Heart left ventricle (tissue), 16 donors: ENCODE data around the gene BIRC7. TPM values are rescaled to one million over a fixed set of nuclear protein-coding genes. Genes with fewer than 3 reads are reported as not detected.

Experiments
- ATAC-seq, 4 donors: fragments of 200-7000 bp; cut with Tn5 transposase; one replicate each; pipeline ENCODE4 v1.9.1; 2020 to 2022; ENCODE audit warnings: moderate library complexity in 4 of 4, mild to moderate bottlenecking in 3 of 4, moderate number of reproducible peaks in 1 of 4
- DNase-seq, 5 donors: peaks; one replicate each; pipeline ENCODE4 v3.0.0-alpha.2; 2020
- H3K27ac ChIP-seq, 12 donors: fragments of 200-600 bp; sonication (generic) in 4 of 12; one replicate each; pipeline versions ENCODE4 v1.5.0 to v1.8.0; 2016 to 2022; ENCODE audit warnings: mild to moderate bottlenecking in 2 of 12
- H3K27me3 ChIP-seq, 9 donors: fragments of 200-600 bp; sonication (generic) in 2 of 9; one replicate each; pipeline versions ENCODE4 v1.5.1 to v1.8.0; 2016 to 2022; ENCODE audit warnings: mild to moderate bottlenecking in 3 of 9
- H3K36me3 ChIP-seq, 9 donors: fragments of 200-600 bp; sonication (generic) in 2 of 9; one replicate each; pipeline versions ENCODE4 v1.5.0 to v1.8.0; 2018 to 2022; ENCODE audit warnings: mild to moderate bottlenecking in 2 of 9
- H3K4me1 ChIP-seq, 12 donors: fragments of 200-600 bp; sonication (generic) in 4 of 12; one replicate each; pipeline versions ENCODE4 v1.5.0 to v1.8.0; 2016 to 2022; ENCODE audit warnings: mild to moderate bottlenecking in 3 of 12
- H3K4me3 ChIP-seq, 12 donors: fragments of 200-600 bp; sonication (generic) in 4 of 12; one replicate each; pipeline versions ENCODE4 v1.5.0 to v1.8.0; 2017 to 2022; ENCODE audit warnings: mild to moderate bottlenecking in 9 of 12, moderate library complexity in 4 of 12
- H3K9me3 ChIP-seq, 12 donors: fragments of 200-600 bp; sonication (generic) in 4 of 12; one replicate each; pipeline versions ENCODE4 v1.5.0 to v1.8.0; 2016 to 2022; ENCODE audit warnings: mild to moderate bottlenecking in 1 of 12
- CTCF ChIP-seq, 12 donors: fragments of 200-600 bp; sonication (generic) in 4 of 12; IDR thresholded peaks; one replicate each; pipeline versions ENCODE4 v1.5.0 to v1.8.0; 2018 to 2022; ENCODE audit warnings: antibody characterized with exemption in 12 of 12, mild to moderate bottlenecking in 5 of 12
- POLR2A ChIP-seq, 2 donors: fragments of 450-650 bp; IDR thresholded peaks; one replicate each; pipeline ENCODE4 v1.6.1; 2017; ENCODE audit warnings: antibody characterized with exemption in 2 of 2, mild to moderate bottlenecking in 2 of 2, moderate library complexity in 2 of 2
- WGBS, 4 donors: extraction: QIAGEN DNeasy Blood & Tissue Kit in 2 of 4; methylation state at CpG; one replicate each; pipeline versions ENCODE4 v1.1.5 to v1.1.7; 2013 to 2018; 5-methylcytosine and 5-hydroxymethylcytosine counted together
- intact Hi-C, 10 donors: fragments of 100-400 bp; cut with DNase I; formaldehyde crosslinking; loops; one replicate each; pipeline versions ENCODE4 v1.11.1 to v1.14.2; 2022
- polyA plus RNA-seq, 2 donors: library from polyadenylated mRNA; stranded (reverse); fragments of 200-250 nt; gene quantifications; one replicate each; pipeline ENCODE4 v1.2.3, GENCODE V29; 2013
- total RNA-seq, 9 donors: library from RNA; depleted of rRNA in 2 of 9; stranded (reverse); fragments of >200 nt in 2 of 9; fragmentation: NEBNext Ultra II Directional in 3 of 9; extraction: Animal tissue kit (Norgen Biotek cat#: 25700) in 3 of 9; gene quantifications; one replicate each; pipeline versions ENCODE4 v1.1.0 to v1.2.4, GENCODE V29; 2016 to 2023
- donor health status: ischemic (EF 13 %, LVEDD 7.1; RV severe dilation, severe dysfunction).
- donor health status: healthy with polysubstance abuse.
- donor health status: DM: no; HTN: yes; CAD: no.
- donor health status: DM: no; HTN: no; CAD: no.
- donor health status: ischemic (EF 25% LVEDD 6.9; RV normal size, moderate dysfunction).
- donor health status: ischemic (EF 25% LVEDD 5.7; RV mildly dilated, moderate dysfunction).
- donor health status: healthy.
- donor health status: DM: yes; HTN: yes; CAD: no.
- donor health status: ischemic (EF 35%, LVEDD 5.7; RV mildly dilated, moderate dysfunction).
- donor health status: nonischemic (EF 11% LVEDD 7.7; RV severe dilation, severe dysfunction).
- donor health status: DM: yes; HTN: yes; CAD: no.
- donor health status: PGD.
- donor health status: ischemic (EF 29% LVEDD 5.4; RV normal size, mild dysfunction).
- donor health status: nonischemic (EF 23%, LVEDD 6.1; RV moderate dilation, normal function).

BIRC7 gene
- total and polyA plus RNA-seq, 11 donors = 0.20 to 5.6 (median 0.50) TPM; not detected in 5

DNA sequence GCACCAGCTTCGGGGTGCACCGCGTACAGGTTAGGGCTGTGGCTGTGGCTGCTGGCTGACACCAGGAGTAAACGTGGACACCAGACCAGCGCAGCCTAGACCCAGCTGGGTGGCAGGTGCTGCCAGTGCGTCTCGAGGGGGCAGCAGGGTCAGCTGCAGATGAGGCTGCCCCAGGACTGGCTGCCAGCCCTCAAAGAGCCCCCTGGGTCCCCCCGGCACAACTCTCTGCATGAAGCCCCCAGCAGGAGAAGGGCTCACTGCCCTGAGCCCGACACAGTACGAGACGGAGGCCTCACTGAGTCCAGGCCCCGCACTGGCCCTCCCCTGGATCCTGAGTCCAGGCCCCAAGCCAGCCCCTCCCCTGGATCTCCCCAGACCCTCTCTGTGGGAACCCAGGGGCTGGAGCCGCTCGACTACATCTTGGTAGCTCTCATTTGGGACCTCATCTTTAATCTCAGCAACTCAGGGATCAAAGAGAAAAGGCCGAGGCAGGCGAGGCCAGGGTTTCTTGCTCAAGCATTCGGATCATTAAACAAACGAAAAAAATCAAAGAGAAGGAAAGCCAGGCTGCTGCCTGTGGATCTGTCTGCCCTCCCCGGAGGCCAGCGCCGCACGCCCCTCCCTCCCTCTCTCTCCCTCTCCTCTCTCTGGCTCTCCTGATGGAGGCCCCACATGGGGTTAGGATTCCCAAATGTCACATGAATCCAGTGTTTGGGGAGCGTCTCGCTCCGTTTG lies 25.5 kb downstream of the BIRC7 start:
- TF ChIP-seq CTCF (IDR thresholded peaks at IDR 0.05) = no peak
- TF ChIP-seq POLR2A (IDR thresholded peaks at IDR 0.05) = no peak
- 47 to 57% (median 51%) methylated on average over 18 to 25 of the region's 25 CpGs for whole genome bisulfite sequencing, 4 donors

DNA sequence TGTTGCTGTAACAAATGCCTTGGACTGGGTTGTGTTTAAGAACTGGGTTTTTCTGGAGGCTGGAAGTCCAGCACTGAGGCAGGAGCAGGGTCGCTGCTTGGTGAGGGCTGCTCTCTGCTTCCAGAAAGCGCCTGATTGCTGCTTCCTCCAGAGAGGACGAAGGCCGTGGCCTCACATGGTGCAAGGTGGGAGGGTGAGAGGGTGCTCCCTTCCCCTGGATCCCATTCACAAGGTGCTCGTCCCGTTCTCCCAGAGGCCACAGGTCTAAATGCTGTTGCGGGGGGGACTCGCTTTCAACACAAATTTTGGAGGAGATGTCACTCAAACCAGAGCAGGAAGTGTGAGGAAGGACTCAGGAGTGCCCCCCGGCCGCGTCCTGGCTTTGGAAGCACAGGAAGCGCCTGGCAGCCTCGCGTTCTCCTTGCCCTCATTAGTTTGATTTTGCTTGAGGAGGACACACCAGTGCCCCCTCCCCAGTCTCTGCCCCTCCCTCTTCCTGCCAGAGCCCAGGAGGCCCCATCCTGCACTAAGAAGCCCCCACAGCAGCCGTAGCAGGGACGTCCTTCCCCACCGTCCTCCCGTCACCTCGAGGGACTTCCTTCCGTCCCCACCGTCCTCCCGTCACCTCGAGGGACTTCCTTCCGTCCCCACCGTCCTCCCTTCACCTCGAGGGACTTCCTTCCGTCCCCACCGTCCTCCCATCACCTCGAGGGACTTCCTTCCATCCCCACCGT lies 26.3 kb downstream of the BIRC7 start:
- 34 to 52% (median 48%) methylated on average over 30 of the region's 30 CpGs for WGBS, 4 donors

More for the DNA sequence above, 25.5 kb downstream of the BIRC7 start:
- Histone ChIP-seq H3K4me3 (no peak overlapping the region), H3K4me1 (no peaks in the 10 kb centered on the region), H3K27me3 (peaks cover 8 to 80% (median 23%) of the 10 kb centered on the region in 9 donors), H3K27ac (no peak overlapping the region), H3K36me3 (no peaks in the 10 kb centered on the region), H3K9me3 (no peaks in the 10 kb centered on the region)
- no peak for DNase-seq
- ATAC-seq = no peak
- intact Hi-C loops = no loop called here

GRCh38 chr20:63262836-63263235 lies 27.1 kb downstream of the BIRC7 start:
- WGBS, 4 donors = 80 to 86% (median 82%) methylated on average over 5 to 9 of the region's 9 CpGs
- no peak overlapping the region for H3K4me3 ChIP-seq
- intact Hi-C loops = no loop called here
- H3K27ac ChIP-seq = no peak overlapping the region
- no peaks in the 10 kb centered on the region for H3K9me3 ChIP-seq
- DNase-seq = no peak
- no peak for ATAC-seq
- peaks cover 8 to 80% (median 21%) of the 10 kb centered on the region in 9 donors for H3K27me3 ChIP-seq
- TF ChIP-seq POLR2A (IDR thresholded peaks at IDR 0.05) (no peak), CTCF (IDR thresholded peaks at IDR 0.05) (no peak)
- no peaks in the 10 kb centered on the region for H3K4me1 ChIP-seq
- no peaks in the 10 kb centered on the region for H3K36me3 ChIP-seq

More for the DNA sequence above, 26.3 kb downstream of the BIRC7 start:
- H3K9me3 ChIP-seq = no peaks in the 10 kb centered on the region
- no peaks in the 10 kb centered on the region for H3K36me3 ChIP-seq
- no peak overlapping the region for H3K4me3 ChIP-seq
- H3K4me1 ChIP-seq = no peaks in the 10 kb centered on the region
- H3K27me3 ChIP-seq = peaks cover 8 to 76% (median 18%) of the 10 kb centered on the region in 9 donors
- no peak overlapping the region for H3K27ac ChIP-seq
- TF ChIP-seq POLR2A (IDR thresholded peaks at IDR 0.05) = no peak
- TF ChIP-seq CTCF (IDR thresholded peaks at IDR 0.05) = no peak
- ATAC-seq (no peak), DNase-seq (no peak)
- intact Hi-C loops = no loop called here

DNA sequence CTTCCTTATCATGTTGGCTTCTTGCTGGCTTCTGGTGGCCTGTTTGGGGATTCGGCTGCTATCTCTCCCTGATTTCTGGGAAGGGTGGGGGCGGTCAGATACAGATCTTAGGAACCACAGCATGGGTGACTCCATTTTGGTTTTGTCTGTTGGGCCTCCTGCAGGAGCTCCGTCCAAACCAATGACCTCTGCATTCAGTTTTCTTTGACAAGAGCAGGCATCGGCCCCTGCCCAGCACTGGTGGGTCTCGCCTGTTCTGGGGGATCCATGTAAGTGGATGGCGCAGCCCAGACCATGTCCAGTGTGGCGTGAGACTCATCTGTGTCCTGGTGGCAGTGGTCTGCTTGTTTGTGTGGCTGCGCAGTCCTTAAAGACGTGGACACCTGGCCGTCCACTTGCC lies 28.3 kb downstream of the BIRC7 start:
- no peaks in the 10 kb centered on the region for H3K4me1 ChIP-seq
- no peaks in the 10 kb centered on the region for H3K36me3 ChIP-seq
- no peak overlapping the region for H3K4me3 ChIP-seq
- H3K27me3 ChIP-seq = peaks cover 8 to 74% (median 21%) of the 10 kb centered on the region in 9 donors
- intact Hi-C loops = no loop called here
- TF ChIP-seq POLR2A (IDR thresholded peaks at IDR 0.05) = no peak
- TF ChIP-seq CTCF (IDR thresholded peaks at IDR 0.05) = no peak
- ATAC-seq (no peak), DNase-seq (no peak)
- 77 to 82% (median 80%) methylated on average over 7 to 10 of the region's 10 CpGs for WGBS, 4 donors
- H3K27ac ChIP-seq = no peak overlapping the region
- H3K9me3 ChIP-seq = no peaks in the 10 kb centered on the region
